K562 (cell line): ENCODE measurements around the gene GSG1L2. TPM values are rescaled to one million over a fixed set of nuclear protein-coding genes. Genes with fewer than 3 reads are reported as not detected.

Experiments used
- ATAC-seq: fragments of 200-7000 bp; cut with Tn5 transposase; 3 replicates; pipeline ENCODE4 v1.9.1; 2020; ENCODE audit warnings: moderate library complexity
- BruUV-seq: library from RNA; stranded (reverse); fragments of 400-500 nt; replicated peaks from 2 replicates; lab custom pipeline; 2021; lab: Mats Ljungman, UMichigan
- CTCF ChIA-PET: fragments of 300-600 bp; formaldehyde crosslinking; extraction: SDS; loops from one replicate; lab custom pipeline; 2021; ENCODE audit warnings: low intra/inter-chr PET ratio; lab: Yijun Ruan, JAX
- POLR2A ChIA-PET: fragments of 300-600, 350-650 bp; sonication (Branson Sonifier 250); formaldehyde crosslinking; extraction: SDS; loops from one replicate; lab custom pipeline; 2021; ENCODE audit warnings: antibody characterized with exemption, inconsistent platforms; lab: Yijun Ruan, JAX
- DNase-seq, 4 experiments: peaks; one replicate each; pipeline versions ENCODE4 v3.0.0 to v3.0.0-alpha.2; 2011 to 2018; ENCODE audit warnings: low spot score in 3 of 4, mixed read lengths in 3 of 4; ENCODE audit errors: extremely low read depth in 1 of 4
- FAIRE-seq: peaks from 2 replicates; lab custom pipeline; 2011; peaks lifted over from hg19 to GRCh38; lab: Jason Lieb, UNC
- H2AFZ ChIP-seq: 2 replicates; pipeline ENCODE4 v1.6.0; 2011; ENCODE audit warnings: low read depth, low read length, control low read depth, inconsistent platforms
- H3K27ac ChIP-seq: fragments of 200-600 bp; 3 replicates; pipeline ENCODE4 v1.8.0; 2011; ENCODE audit warnings: low read depth, mild to moderate bottlenecking, control low read depth, inconsistent platforms, low read length, moderate library complexity, mixed read lengths; ENCODE audit errors: extremely low read depth
- H3K27me3 ChIP-seq, 2 experiments: fragments of 300-600 bp in 1 of 2; 2 replicates in 1 of 2; 3 replicates in 1 of 2; pipeline versions ENCODE4 v1.6.0 to v1.8.0; 2011; ENCODE audit warnings: inconsistent platforms in 2 of 2, low read length in 2 of 2, mild to moderate bottlenecking in 1 of 2, mixed read lengths in 1 of 2, moderate library complexity in 1 of 2; ENCODE audit not compliant: control insufficient read depth in 2 of 2, insufficient read depth in 2 of 2
- H3K36me3 ChIP-seq: fragments of 300-600 bp; 3 replicates; pipeline ENCODE4 v1.8.0; 2011; ENCODE audit warnings: mild to moderate bottlenecking, low read length, inconsistent platforms; ENCODE audit not compliant: control insufficient read depth, insufficient read depth
- H3K4me1 ChIP-seq, 2 experiments: fragments of 200-600 bp in 1 of 2; replicated peaks in 1 of 2; 2 replicates in 1 of 2; 3 replicates in 1 of 2; pipeline versions ENCODE4 v1.5.1 to v1.8.0; 2011; ENCODE audit warnings: inconsistent platforms in 2 of 2, low read length in 2 of 2, mild to moderate bottlenecking in 1 of 2, mixed read lengths in 1 of 2, moderate library complexity in 1 of 2; ENCODE audit not compliant: control insufficient read depth in 2 of 2, insufficient read depth in 2 of 2
- H3K4me2 ChIP-seq: 2 replicates; pipeline ENCODE4 v1.6.1; 2011; ENCODE audit warnings: low read length, control low read depth, inconsistent platforms, mixed read lengths; ENCODE audit not compliant: insufficient read depth
- H3K4me3 ChIP-seq: fragments of 200-600 bp; sonication (generic), shearing (Covaris generic); 2 replicates; pipeline ENCODE4 v1.5.1; 2016; ENCODE audit warnings: control low read depth, inconsistent platforms
- H3K79me2 ChIP-seq: fragments of 200-600 bp; 3 replicates; pipeline ENCODE4 v1.8.0; 2011; ENCODE audit warnings: low read length, inconsistent platforms; ENCODE audit not compliant: control insufficient read depth, insufficient read depth
- H3K9ac ChIP-seq, 2 experiments: 2 replicates each; pipeline versions ENCODE4 v1.6.0 to v1.6.1; 2011; ENCODE audit warnings: low read depth in 2 of 2, low read length in 2 of 2, control low read depth in 1 of 2, inconsistent platforms in 1 of 2, mild to moderate bottlenecking in 1 of 2, mixed read lengths in 1 of 2; ENCODE audit not compliant: insufficient read depth in 1 of 2
- H3K9me1 ChIP-seq: one replicate; pipeline ENCODE4 v1.6.0; 2011; ENCODE audit warnings: inconsistent platforms, mild to moderate bottlenecking, low read length, moderate library complexity; ENCODE audit not compliant: control insufficient read depth, insufficient read depth
- H3K9me3 ChIP-seq: replicated peaks from 2 replicates; pipeline ENCODE4 v1.5.1; 2011; ENCODE audit warnings: low read depth, low read length, inconsistent platforms; ENCODE audit not compliant: control insufficient read depth, insufficient read depth
- H4K20me1 ChIP-seq: replicated peaks from 2 replicates; pipeline ENCODE4 v1.6.1; 2011; ENCODE audit warnings: low read length, inconsistent platforms, mixed read lengths; ENCODE audit not compliant: control insufficient read depth, insufficient read depth
- ARNT ChIP-seq, 2 experiments: fragments of 450-650 bp; IDR thresholded peaks; 2 replicates each; pipeline ENCODE4 v1.6.1; 2016; ENCODE audit warnings: mild to moderate bottlenecking in 1 of 2
- BRD4 ChIP-seq: fragments of 200-600 bp; sonication (generic); IDR thresholded peaks from 2 replicates; pipeline ENCODE4 v1.6.1; 2017; ENCODE audit warnings: inconsistent platforms
- CCAR2 ChIP-seq: fragments of 200-400 bp; formaldehyde crosslinking; IDR thresholded peaks from 2 replicates; pipeline ENCODE4 v1.6.1; 2017; ENCODE audit warnings: mild to moderate bottlenecking, low read depth, low read length
- CTBP1 ChIP-seq: fragments of 450-650 bp; IDR thresholded peaks from 2 replicates; pipeline ENCODE4 v1.6.1; 2016; ENCODE audit warnings: borderline replicate concordance
- DPF2 ChIP-seq: fragments of 450-650 bp; IDR thresholded peaks from 2 replicates; pipeline ENCODE4 v1.6.1; 2016
- ELF4 ChIP-seq: fragments of 450-650 bp; formaldehyde crosslinking; IDR thresholded peaks from 2 replicates; pipeline ENCODE4 v1.4.0; 2022; ENCODE audit warnings: missing genetic modification characterization
- KHSRP ChIP-seq: fragments of 450-650 bp; IDR thresholded peaks from 2 replicates; pipeline ENCODE4 v1.6.1; 2017
- L3MBTL2 ChIP-seq: fragments of 450-650 bp; IDR thresholded peaks from 2 replicates; pipeline ENCODE4 v1.6.1; 2016; ENCODE audit warnings: mild to moderate bottlenecking, moderate library complexity
- NR3C1 ChIP-seq: sonication (generic); formaldehyde crosslinking; IDR thresholded peaks from 2 replicates; pipeline ENCODE4 v1.8.1; 2022; ENCODE audit warnings: missing genetic modification reagents
- SETDB1 ChIP-seq: IDR thresholded peaks from one replicate; pipeline ENCODE4 v1.6.1; 2012; ENCODE audit warnings: low read length, control low read depth, inconsistent platforms
- U2AF1 ChIP-seq: fragments of 200-400 bp; formaldehyde crosslinking; optimal IDR thresholded peaks from 2 replicates; pipeline ENCODE3; 2017; ENCODE audit warnings: mild to moderate bottlenecking, low read depth, low read length, moderate library complexity
- WHSC1 ChIP-seq: IDR thresholded peaks from one replicate; pipeline ENCODE4 v1.6.1; 2012; ENCODE audit warnings: low read length, control low read depth, inconsistent platforms
- XRCC4 ChIP-seq: IDR thresholded peaks from one replicate; pipeline ENCODE4 v1.6.1; 2011; ENCODE audit not compliant: insufficient read depth, insufficient read length; ENCODE audit errors: extremely low read depth
- ZNF398 ChIP-seq: fragments of 250-450 bp; sonication (Bioruptor Pico); IDR thresholded peaks from 2 replicates; pipeline ENCODE4 v1.8.0; 2021; ENCODE audit warnings: moderate library complexity, mild to moderate bottlenecking, inconsistent platforms
- ZNF77 ChIP-seq: fragments of 250-450 bp; sonication (Bioruptor Pico); IDR thresholded peaks from 2 replicates; pipeline ENCODE4 v1.5.0; 2020
- WGBS: fragments of 100-300 bp; shearing (Covaris generic); methylation state at CpG from one replicate; pipeline ENCODE4 v1.1.6; 2016; ENCODE audit warnings: low coverage, mixed read lengths; ENCODE audit not compliant: insufficient coverage; ENCODE audit errors: missing lambda C conversion rate; 5-methylcytosine and 5-hydroxymethylcytosine counted together
- in situ Hi-C: fragments of 300-500 bp; cut with MboI; formaldehyde crosslinking; loops from 4 replicates; pipeline ENCODE4 v1.15.0; 2018; ENCODE audit warnings: inconsistent platforms, mixed read lengths
- intact Hi-C: fragments of 100-400 bp; cut with micrococcal nuclease; formaldehyde crosslinking; loops from 2 replicates; pipeline ENCODE4 v1.14.2; 2022
- polyA plus RNA-seq, 8 experiments: library from polyadenylated mRNA; depleted of rRNA in 4 of 8; stranded (reverse) in 5 of 8; unstranded in 3 of 8; fragments of >200 nt; fragmentation: Nextera tagmentation in 2 of 8; fragmentation: Illumina TruSeq in 1 of 8; extraction: Ambion mirVana in 2 of 8; extraction: Trizol in 1 of 8; gene quantifications; 2 replicates each; pipeline versions ENCODE4 v1.2.1 to v1.2.3, GENCODE V29; 2011 to 2014; ENCODE audit warnings: inconsistent platforms in 1 of 8, missing spikeins in 1 of 8
- total RNA-seq, 7 experiments: library from RNA; depleted of rRNA in 6 of 7; stranded (reverse); fragments of >200 nt in 6 of 7; fragmentation: Illumina TruSeq in 2 of 7; extraction: Trizol in 2 of 7; gene quantifications; 2 replicates each; pipeline versions ENCODE4 v1.2.1 to v1.2.3, GENCODE V29; 2011 to 2021; ENCODE audit warnings: low replicate concordance in 1 of 7
- TF ChIP-seq, protein P1 (sequence below): fragments of 250-450 bp; sonication (Bioruptor Pico); IDR thresholded peaks from 2 replicates; pipeline ENCODE4 v1.4.0; 2020; ENCODE audit warnings: mild to moderate bottlenecking, moderate library complexity

The GSG1L2 gene
- total and polyA plus RNA-seq, 9 of the 15 experiments (the other 6 are each of a cell fraction or from before 2014, with no cell fraction given), result not detected

DNA sequence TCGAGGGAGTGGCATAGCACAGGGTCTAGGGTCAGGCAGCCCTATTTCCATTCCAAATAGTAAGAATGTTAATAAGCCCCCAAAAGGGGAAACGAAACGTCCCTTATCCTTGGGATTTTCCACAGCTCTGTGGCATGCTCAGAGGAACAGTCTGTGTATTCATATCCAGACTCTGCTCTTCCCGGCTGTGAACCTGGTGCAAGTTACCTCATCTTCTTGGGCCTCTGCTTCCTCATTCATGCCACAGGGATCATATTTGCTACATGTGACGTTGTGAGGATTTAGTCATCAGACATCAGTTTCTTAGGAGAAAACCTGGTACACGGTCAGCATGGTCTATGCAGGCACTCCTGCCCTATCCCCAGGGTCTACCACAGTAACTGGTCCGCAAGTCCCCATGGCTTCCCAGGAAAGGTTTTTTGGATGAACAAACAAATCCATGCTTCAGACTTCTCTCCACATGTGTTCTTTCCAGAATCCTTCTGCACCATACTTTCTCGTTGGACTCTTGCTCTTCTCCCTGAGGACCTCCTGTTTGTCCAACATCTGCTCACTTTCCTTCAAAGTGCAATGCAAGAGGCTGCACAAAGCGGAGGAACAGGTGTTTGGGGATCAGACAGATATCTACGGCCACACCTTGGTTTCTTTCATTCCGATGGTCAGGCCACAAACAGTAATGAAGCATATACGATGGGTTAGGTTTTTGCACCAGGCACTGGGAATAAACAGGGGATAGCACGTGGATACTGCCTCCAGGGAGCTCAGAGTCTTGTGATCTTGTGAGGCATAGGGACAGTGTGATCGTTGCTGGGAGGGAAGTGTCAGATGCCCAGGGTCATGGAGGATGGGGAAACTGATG lies 21.5 kb upstream of the GSG1L2 start (continued):
- TF ChIP-seq, protein P1, sequence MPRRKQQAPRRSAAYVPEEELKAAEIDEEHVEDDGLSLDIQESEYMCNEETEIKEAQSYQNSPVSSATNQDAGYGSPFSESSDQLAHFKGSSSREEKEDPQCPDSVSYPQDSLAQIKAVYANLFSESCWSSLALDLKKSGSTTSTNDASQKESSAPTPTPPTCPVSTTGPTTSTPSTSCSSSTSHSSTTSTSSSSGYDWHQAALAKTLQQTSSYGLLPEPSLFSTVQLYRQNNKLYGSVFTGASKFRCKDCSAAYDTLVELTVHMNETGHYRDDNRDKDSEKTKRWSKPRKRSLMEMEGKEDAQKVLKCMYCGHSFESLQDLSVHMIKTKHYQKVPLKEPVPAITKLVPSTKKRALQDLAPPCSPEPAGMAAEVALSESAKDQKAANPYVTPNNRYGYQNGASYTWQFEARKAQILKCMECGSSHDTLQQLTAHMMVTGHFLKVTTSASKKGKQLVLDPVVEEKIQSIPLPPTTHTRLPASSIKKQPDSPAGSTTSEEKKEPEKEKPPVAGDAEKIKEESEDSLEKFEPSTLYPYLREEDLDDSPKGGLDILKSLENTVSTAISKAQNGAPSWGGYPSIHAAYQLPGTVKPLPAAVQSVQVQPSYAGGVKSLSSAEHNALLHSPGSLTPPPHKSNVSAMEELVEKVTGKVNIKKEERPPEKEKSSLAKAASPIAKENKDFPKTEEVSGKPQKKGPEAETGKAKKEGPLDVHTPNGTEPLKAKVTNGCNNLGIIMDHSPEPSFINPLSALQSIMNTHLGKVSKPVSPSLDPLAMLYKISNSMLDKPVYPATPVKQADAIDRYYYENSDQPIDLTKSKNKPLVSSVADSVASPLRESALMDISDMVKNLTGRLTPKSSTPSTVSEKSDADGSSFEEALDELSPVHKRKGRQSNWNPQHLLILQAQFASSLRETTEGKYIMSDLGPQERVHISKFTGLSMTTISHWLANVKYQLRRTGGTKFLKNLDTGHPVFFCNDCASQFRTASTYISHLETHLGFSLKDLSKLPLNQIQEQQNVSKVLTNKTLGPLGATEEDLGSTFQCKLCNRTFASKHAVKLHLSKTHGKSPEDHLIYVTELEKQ (CRISPR knock-in tag), result no peak
- TF ChIP-seq CCAR2 (no peak), ELF4 (CRISPR knock-in tag) (no peak), SETDB1 (no peak)
- TF ChIP-seq, all 486 proteins: peak for 0

DNA sequence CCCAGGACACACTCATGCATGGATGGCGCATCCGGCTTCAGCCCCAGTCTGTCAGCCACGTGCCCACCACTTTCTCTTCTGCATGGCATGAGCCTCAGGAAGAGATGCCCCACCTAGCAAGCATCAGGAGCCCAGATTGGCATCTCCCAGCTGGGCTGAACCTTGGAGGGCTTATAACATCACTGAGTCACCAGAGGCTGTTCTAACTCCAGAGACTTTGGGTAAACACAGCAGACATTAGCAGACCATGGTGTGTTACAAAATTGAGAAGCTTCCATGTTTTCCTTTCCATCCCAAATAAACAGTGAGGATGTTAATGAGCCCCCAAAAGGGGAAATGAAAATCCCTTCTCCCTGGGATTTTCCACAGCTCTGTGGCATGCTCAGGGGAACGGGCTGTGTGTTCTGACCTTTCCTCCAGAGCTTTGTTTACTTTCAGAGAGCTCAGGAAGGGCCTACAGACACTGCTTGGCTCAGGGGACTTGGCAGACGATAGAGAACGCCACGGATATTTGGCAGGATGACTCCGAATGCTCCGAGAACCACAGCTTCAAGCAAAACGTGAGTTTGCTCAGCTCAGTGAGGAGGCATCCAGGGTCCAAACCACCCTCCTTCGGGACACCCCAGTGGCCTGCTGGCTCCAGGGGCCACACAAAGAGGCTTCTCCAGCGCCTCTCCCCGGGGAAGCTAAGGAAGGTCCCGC lies 20.3 kb upstream of the GSG1L2 start:
- H2AFZ ChIP-seq, result no peak overlapping the region
- H3K9me3 ChIP-seq, result no peaks in the 10 kb centered on the region
- in situ Hi-C loops (no loop called here), intact Hi-C loops (no loop called here)
- POLR2A ChIA-PET, result interaction anchor here (0.6 to 0.8 kb wide), 2 partner anchors 8 to 505 kb away, joined by 3 to 5 read pairs; no protein-coding TSS in a partner anchor
- no peak for DNase-seq
- no peaks in the 10 kb centered on the region for H4K20me1 ChIP-seq
- no TSS peak for BruUV-seq
- H3K27me3 ChIP-seq, result no peaks in the 10 kb centered on the region; a peak in 1 of 5 replicates
- H3K36me3 ChIP-seq, result no peaks in the 10 kb centered on the region
- H3K4me3 ChIP-seq, result no peak overlapping the region
- TF ChIP-seq ZNF77 (CRISPR knock-in tag) (no peak), WHSC1 (no peak), ARNT (IDR thresholded peaks at IDR 0.05) (no peak), XRCC4 (no peak), KHSRP (no peak), ZNF398 (CRISPR knock-in tag) (no peak), NR3C1 (no peak), L3MBTL2 (no peak), DPF2 (no peak), U2AF1 (no peak), CTBP1 (no peak), BRD4 (no peak)
- no peak overlapping the region for H3K27ac ChIP-seq
- ATAC-seq, result no peak
- H3K4me1 ChIP-seq, result no peaks in the 10 kb centered on the region
- no peak for FAIRE-seq
- H3K79me2 ChIP-seq, result no peaks in the 10 kb centered on the region
- CTCF ChIA-PET, result no interaction called here
- no peak overlapping the region for H3K9ac ChIP-seq
- 0% methylated on average over 11 of the region's 14 CpGs for WGBS
- no peaks in the 10 kb centered on the region for H3K9me1 ChIP-seq
- H3K4me2 ChIP-seq, result no peak overlapping the region
